Measurements from ENCODE around the gene SRPRA. TPM values are rescaled to one million over a fixed set of nuclear protein-coding genes. Genes with fewer than 3 reads are reported as not detected.
"Not testable (repeated sequence)": the region's sequence is repeated elsewhere in the genome, so short reads cannot be mapped to it uniquely, and the experiment has no call there.

The SRPRA gene
- polyA plus RNA-seq, 1 donor (not counting 4 experiments of a cell fraction or from before 2014, with no cell fraction given) = 56.0 TPM

- Histone ChIP-seq H4K20me1 (ENCODE audit: control insufficient read depth, extremely low read depth, insufficient read depth, low read length) (no peaks in the 10 kb centered on the region), H3K27me3 (ENCODE audit: control insufficient read depth, extremely low read depth, insufficient read depth, low read length) (no peaks in the 10 kb centered on the region), H3K9me3 (ENCODE audit: control insufficient read depth, low read depth, low read length) (no peaks in the 10 kb centered on the region), H3K27ac (ENCODE audit: control insufficient read depth, insufficient read depth, low read length) (no peak overlapping the region), H3K36me3 (ENCODE audit: control insufficient read depth in 2 of 2, extremely low read depth in 1 of 2, insufficient read depth in 2 of 2, low read length in 2 of 2) (peaks cover 3 to 14% of the 10 kb centered on the region in 2 experiments), H3K4me3 (ENCODE audit: control insufficient read depth in 2 of 3, extremely low read depth in 1 of 3, insufficient read depth in 2 of 3, low read depth in 1 of 3, low read length in 3 of 3) (no peak overlapping the region), H3K4me1 (ENCODE audit: control insufficient read depth, extremely low read depth, insufficient read depth, low read length) (no peaks in the 10 kb centered on the region), H3K4me2 (ENCODE audit: control insufficient read depth, extremely low read depth, insufficient read depth, low read depth, low read length) (no peak overlapping the region), H2AFZ (ENCODE audit: control insufficient read depth, low read length) (no peak overlapping the region), H3K9ac (ENCODE audit: control insufficient read depth, extremely low read depth, insufficient read depth, low read length) (no peak overlapping the region), H3K79me2 (ENCODE audit: control insufficient read depth, insufficient read depth, low read length) (no peaks in the 10 kb centered on the region), H3K9me1 (ENCODE audit: control insufficient read depth, extremely low read depth, insufficient read depth, low read length) (no peaks in the 10 kb centered on the region)
- DNase-seq (ENCODE audit: low read depth, low spot score) (no peak), FAIRE-seq (no peak)
- TF ChIP-seq CTCF (optimal IDR thresholded peaks at IDR 0.05 in 1 of 3, IDR thresholded peaks at IDR 0.05 in 1 of 3, conservative IDR thresholded peaks at IDR 0.05 in 1 of 3; ENCODE audit: extremely low read depth in 1 of 3, insufficient read depth in 2 of 3, low read length in 3 of 3) = no peak
- TF ChIP-seq EZH2 (IDR thresholded peaks at IDR 0.05; ENCODE audit: low read length) = no peak
- dilution Hi-C loops (cut with MboI; ENCODE audit: extremely low pct_ligation_motif_present, low sequenced_read_pairs) = no loop called here
Measured at GRCh38 chr11:126257144-126257543, 11.6 kb downstream of the SRPRA start.

DNA sequence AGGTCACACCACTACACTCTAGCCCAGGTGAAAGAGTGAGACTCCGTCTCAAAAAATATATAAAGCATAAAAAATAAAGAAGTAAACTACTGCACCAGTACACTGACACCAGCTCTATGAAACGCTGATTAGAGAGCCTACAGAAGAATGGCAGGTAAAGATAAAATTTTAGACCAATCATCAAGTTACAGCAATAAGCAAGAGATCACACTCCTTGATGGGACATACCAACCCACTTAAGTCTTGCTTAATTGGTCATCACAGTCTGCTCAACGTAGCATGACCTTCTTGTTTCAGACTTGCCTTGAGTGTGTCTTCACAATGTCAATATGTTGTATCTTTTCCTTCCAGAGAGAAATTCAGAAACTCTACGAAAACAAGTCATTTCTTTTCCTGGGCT is 12.5 kb downstream of the SRPRA start:
- Histone ChIP-seq H2AFZ (ENCODE audit: control insufficient read depth, low read length) (no peak overlapping the region), H3K4me3 (ENCODE audit: control insufficient read depth in 2 of 3, extremely low read depth in 1 of 3, insufficient read depth in 2 of 3, low read depth in 1 of 3, low read length in 3 of 3) (no peak overlapping the region), H3K9ac (ENCODE audit: control insufficient read depth, extremely low read depth, insufficient read depth, low read length) (no peak overlapping the region), H3K9me3 (ENCODE audit: control insufficient read depth, low read depth, low read length) (no peaks in the 10 kb centered on the region), H3K4me2 (ENCODE audit: control insufficient read depth, extremely low read depth, insufficient read depth, low read depth, low read length) (no peak overlapping the region), H3K36me3 (ENCODE audit: control insufficient read depth in 2 of 2, extremely low read depth in 1 of 2, insufficient read depth in 2 of 2, low read length in 2 of 2) (peaks cover 3 to 14% of the 10 kb centered on the region in 2 experiments), H3K27ac (ENCODE audit: control insufficient read depth, insufficient read depth, low read length) (no peak overlapping the region), H3K9me1 (ENCODE audit: control insufficient read depth, extremely low read depth, insufficient read depth, low read length) (no peaks in the 10 kb centered on the region), H3K4me1 (ENCODE audit: control insufficient read depth, extremely low read depth, insufficient read depth, low read length) (no peaks in the 10 kb centered on the region), H4K20me1 (ENCODE audit: control insufficient read depth, extremely low read depth, insufficient read depth, low read length) (no peaks in the 10 kb centered on the region), H3K27me3 (ENCODE audit: control insufficient read depth, extremely low read depth, insufficient read depth, low read length) (no peaks in the 10 kb centered on the region), H3K79me2 (ENCODE audit: control insufficient read depth, insufficient read depth, low read length) (no peaks in the 10 kb centered on the region)
- no peak for TF ChIP-seq EZH2 (IDR thresholded peaks at IDR 0.05; ENCODE audit: low read length)
- TF ChIP-seq CTCF (optimal IDR thresholded peaks at IDR 0.05 in 1 of 3, IDR thresholded peaks at IDR 0.05 in 1 of 3, conservative IDR thresholded peaks at IDR 0.05 in 1 of 3; ENCODE audit: extremely low read depth in 1 of 3, insufficient read depth in 2 of 3, low read length in 3 of 3) = no peak
- FAIRE-seq = no peak
- dilution Hi-C loops (cut with MboI; ENCODE audit: extremely low pct_ligation_motif_present, low sequenced_read_pairs) = no loop called here
- no peak for DNase-seq (ENCODE audit: low read depth, low spot score)

DNA sequence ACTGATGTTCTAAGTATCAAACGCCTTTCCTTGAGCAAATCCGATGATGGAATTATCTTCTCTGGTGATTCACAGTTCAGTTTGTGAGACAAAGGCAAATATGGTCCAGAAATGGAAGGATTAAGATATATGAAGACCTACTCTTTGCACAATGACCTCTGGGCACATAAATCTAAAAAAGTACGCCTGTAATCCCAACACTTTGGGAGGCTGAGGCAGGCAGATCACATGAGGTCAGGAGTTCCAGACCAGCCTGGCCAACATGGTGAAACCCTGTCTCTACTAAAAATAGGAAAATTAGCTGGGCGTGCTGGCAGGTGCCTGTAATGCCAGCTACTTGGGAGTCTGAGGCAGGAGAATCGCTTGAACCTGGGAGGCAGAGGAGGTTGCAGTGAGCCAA is 13.2 kb downstream of the SRPRA start:
- H3K79me2 ChIP-seq (ENCODE audit: control insufficient read depth, insufficient read depth, low read length); H3K4me2 ChIP-seq (ENCODE audit: control insufficient read depth, extremely low read depth, insufficient read depth, low read depth, low read length); H3K9me3 ChIP-seq (ENCODE audit: control insufficient read depth, low read depth, low read length); H3K4me1 ChIP-seq (ENCODE audit: control insufficient read depth, extremely low read depth, insufficient read depth, low read length); H3K9ac ChIP-seq (ENCODE audit: control insufficient read depth, extremely low read depth, insufficient read depth, low read length); H3K4me3 ChIP-seq (ENCODE audit: control insufficient read depth in 2 of 3, extremely low read depth in 1 of 3, insufficient read depth in 2 of 3, low read depth in 1 of 3, low read length in 3 of 3); DNase-seq (ENCODE audit: low read depth, low spot score); dilution Hi-C loops (cut with MboI; ENCODE audit: extremely low pct_ligation_motif_present, low sequenced_read_pairs); H2AFZ ChIP-seq (ENCODE audit: control insufficient read depth, low read length); H3K9me1 ChIP-seq (ENCODE audit: control insufficient read depth, extremely low read depth, insufficient read depth, low read length); H3K27ac ChIP-seq (ENCODE audit: control insufficient read depth, insufficient read depth, low read length); H4K20me1 ChIP-seq (ENCODE audit: control insufficient read depth, extremely low read depth, insufficient read depth, low read length); H3K27me3 ChIP-seq (ENCODE audit: control insufficient read depth, extremely low read depth, insufficient read depth, low read length); FAIRE-seq: not testable (repeated sequence)
- peaks cover 3 to 11% of the 10 kb centered on the region in 2 experiments for H3K36me3 ChIP-seq (ENCODE audit: control insufficient read depth in 2 of 2, extremely low read depth in 1 of 2, insufficient read depth in 2 of 2, low read length in 2 of 2)

All from keratinocyte (primary cell).